GM10266 (cell line): Measurements from ENCODE around the gene KLHL11.

Source experiments
- DNase-seq: peaks from one replicate; pipeline ENCODE4 v3.0.0; 2012; ENCODE audit errors: extremely low spot score
- CTCF ChIP-seq: IDR thresholded peaks from 2 replicates; pipeline ENCODE4 v1.5.1; 2012; ENCODE audit warnings: mild to moderate bottlenecking, low read depth; ENCODE audit not compliant: control insufficient read depth, insufficient read depth; ENCODE audit errors: missing control alignments

KLHL11 gene

GRCh38 chr17:41901646-41902045, 36.4 kb upstream of the KLHL11 start:
- no peak for TF ChIP-seq CTCF
- no peak for DNase-seq

- no peak for DNase-seq
- TF ChIP-seq CTCF: no peak
These were observed 31.5 kb upstream of the KLHL11 start for GRCh38 chr17:41896726-41897125.

- DNase-seq: no peak
- no peak for TF ChIP-seq CTCF
These were observed 30.4 kb upstream of the KLHL11 start for GRCh38 chr17:41895617-41896016.

- no peak for TF ChIP-seq CTCF
- DNase-seq: no peak
These were observed 29.6 kb upstream of the KLHL11 start for GRCh38 chr17:41894791-41895331.

GRCh38 chr17:41893384-41893783, 28.2 kb upstream of the KLHL11 start:
- DNase-seq: no peak
- TF ChIP-seq CTCF: no peak

GRCh38 chr17:41892021-41892376, 26.8 kb upstream of the KLHL11 start:
- TF ChIP-seq CTCF: no peak
- no peak for DNase-seq

- DNase-seq: no peak
- no peak for TF ChIP-seq CTCF
These were observed 26.2 kb upstream of the KLHL11 start for GRCh38 chr17:41891135-41892020.
